Skeletal muscle cell (primary cell): ENCODE measurements around the gene FBLN1.
A peak's percentile ranks its signal among the peaks of the same experiment; 100 is the strongest.

Source experiments
- DNase-seq: peaks from one replicate; pipeline ENCODE4 v3.0.0-alpha.2; 2010; ENCODE audit warnings: low read depth
- H3K4me3 ChIP-seq: 2 replicates; pipeline ENCODE4 v1.5.1; 2011; ENCODE audit warnings: low read depth, mild to moderate bottlenecking, control low read depth, low read length, moderate library complexity

The FBLN1 gene

GRCh38 chr22:45499746-45500145, 2.9 kb upstream of the FBLN1 start:
- no peak overlapping the region for H3K4me3 ChIP-seq
- DNase-seq = no peak

GRCh38 chr22:45503050-45503815, 550 bp downstream of the FBLN1 start:
- no peak for DNase-seq
- peak overlapping the region; percentile 69 for H3K4me3 ChIP-seq

GRCh38 chr22:45503816-45504372, 1.2 kb downstream of the FBLN1 start:
- H3K4me3 ChIP-seq = peak overlapping the region; percentile 69
- DNase-seq = no peak

GRCh38 chr22:45504373-45505341, 2.0 kb downstream of the FBLN1 start:
- peak overlapping the region; percentile 69 for H3K4me3 ChIP-seq
- peak; percentile 35 for DNase-seq

GRCh38 chr22:45505991-45506747, 3.5 kb downstream of the FBLN1 start:
- DNase-seq = no peak
- H3K4me3 ChIP-seq = no peak overlapping the region

GRCh38 chr22:45506816-45507360, 4.2 kb downstream of the FBLN1 start:
- no peak overlapping the region for H3K4me3 ChIP-seq
- DNase-seq = no peak

- no peak overlapping the region for H3K4me3 ChIP-seq
- no peak for DNase-seq
Observed at GRCh38 chr22:45507798-45508197, 5.1 kb downstream of the FBLN1 start.

GRCh38 chr22:45508814-45509213, 6.1 kb downstream of the FBLN1 start:
- no peak overlapping the region for H3K4me3 ChIP-seq
- no peak for DNase-seq

GRCh38 chr22:45510376-45511232, 7.9 kb downstream of the FBLN1 start:
- no peak overlapping the region for H3K4me3 ChIP-seq
- DNase-seq = no peak

- no peak overlapping the region for H3K4me3 ChIP-seq
- DNase-seq = peak; percentile 97
Observed at GRCh38 chr22:45511847-45512261, 9.2 kb downstream of the FBLN1 start.

GRCh38 chr22:45512363-45512762, 9.7 kb downstream of the FBLN1 start:
- H3K4me3 ChIP-seq = no peak overlapping the region
- no peak for DNase-seq

GRCh38 chr22:45515676-45516075, 13.0 kb downstream of the FBLN1 start:
- DNase-seq = no peak
- no peak overlapping the region for H3K4me3 ChIP-seq

GRCh38 chr22:45516163-45516562, 13.5 kb downstream of the FBLN1 start:
- no peak overlapping the region for H3K4me3 ChIP-seq
- no peak for DNase-seq

GRCh38 chr22:45516923-45517675, 14.4 kb downstream of the FBLN1 start:
- H3K4me3 ChIP-seq = no peak overlapping the region
- DNase-seq = no peak

GRCh38 chr22:45518136-45518535, 15.5 kb downstream of the FBLN1 start:
- DNase-seq = no peak

GRCh38 chr22:45518580-45518991, 15.9 kb downstream of the FBLN1 start:
- H3K4me3 ChIP-seq = no peak overlapping the region
- no peak for DNase-seq

More at GRCh38 chr22:45518136-45518535, 15.5 kb downstream of the FBLN1 start:
- H3K4me3 ChIP-seq = no peak overlapping the region

- DNase-seq = no peak
- no peak overlapping the region for H3K4me3 ChIP-seq
Observed at GRCh38 chr22:45521178-45521577, 18.5 kb downstream of the FBLN1 start.

GRCh38 chr22:45522462-45522861, 19.8 kb downstream of the FBLN1 start:
- DNase-seq = no peak
- no peak overlapping the region for H3K4me3 ChIP-seq
